Stimulated activated CD8-positive, alpha-beta memory T cell treated with anti-CD3 and anti-CD28 coated beads, Interleukin-12 subunit alpha, Interleukin-12 subunit beta, amount 100 ng/mL, for 4 hours (primary cell): ENCODE results near the gene PPP1R14B.

Source experiments
- DNase-seq: peaks from one replicate; pipeline ENCODE4 v3.0.0-alpha.2; 2020; ENCODE audit warnings: low read depth

PPP1R14B gene

GRCh38 chr11:64281957-64282770 is 35.4 kb upstream of the PPP1R14B start:
- no peak for DNase-seq

DNA sequence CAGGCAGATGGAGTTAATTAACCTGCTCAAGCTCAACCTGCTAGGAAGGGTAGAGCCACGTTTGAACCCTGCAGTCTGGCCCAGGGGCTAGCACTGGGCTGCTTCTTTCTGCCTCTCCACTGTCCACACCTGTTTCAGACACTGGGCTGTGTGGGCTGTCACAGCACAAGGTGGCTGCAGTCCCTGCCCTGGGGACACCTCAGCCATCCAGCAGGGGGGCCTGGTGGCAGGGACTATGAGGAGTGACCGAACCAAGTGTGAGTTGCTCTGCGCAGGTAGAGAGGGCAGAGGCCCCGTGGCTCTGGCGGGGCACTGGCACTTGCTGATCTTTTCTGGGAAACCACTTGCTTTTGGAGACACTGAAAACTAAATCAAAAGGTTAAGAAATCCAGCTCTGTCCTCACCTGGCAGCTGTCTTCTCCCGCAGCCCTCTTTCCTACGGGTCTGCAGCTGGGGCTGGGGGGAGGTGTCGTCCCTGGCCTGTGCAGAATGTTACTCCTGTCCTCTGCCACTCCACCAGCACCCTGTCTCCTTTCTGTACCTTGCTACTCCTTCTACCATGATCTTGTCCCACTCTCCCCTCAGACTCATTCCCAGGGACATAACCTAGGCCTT is 31.9 kb upstream of the PPP1R14B start:
- DNase-seq = no peak

GRCh38 chr11:64276653-64277431 is 30.1 kb upstream of the PPP1R14B start:
- DNase-seq = no peak

- DNase-seq = no peak
Measured at GRCh38 chr11:64275841-64276240, 29.1 kb upstream of the PPP1R14B start.

DNA sequence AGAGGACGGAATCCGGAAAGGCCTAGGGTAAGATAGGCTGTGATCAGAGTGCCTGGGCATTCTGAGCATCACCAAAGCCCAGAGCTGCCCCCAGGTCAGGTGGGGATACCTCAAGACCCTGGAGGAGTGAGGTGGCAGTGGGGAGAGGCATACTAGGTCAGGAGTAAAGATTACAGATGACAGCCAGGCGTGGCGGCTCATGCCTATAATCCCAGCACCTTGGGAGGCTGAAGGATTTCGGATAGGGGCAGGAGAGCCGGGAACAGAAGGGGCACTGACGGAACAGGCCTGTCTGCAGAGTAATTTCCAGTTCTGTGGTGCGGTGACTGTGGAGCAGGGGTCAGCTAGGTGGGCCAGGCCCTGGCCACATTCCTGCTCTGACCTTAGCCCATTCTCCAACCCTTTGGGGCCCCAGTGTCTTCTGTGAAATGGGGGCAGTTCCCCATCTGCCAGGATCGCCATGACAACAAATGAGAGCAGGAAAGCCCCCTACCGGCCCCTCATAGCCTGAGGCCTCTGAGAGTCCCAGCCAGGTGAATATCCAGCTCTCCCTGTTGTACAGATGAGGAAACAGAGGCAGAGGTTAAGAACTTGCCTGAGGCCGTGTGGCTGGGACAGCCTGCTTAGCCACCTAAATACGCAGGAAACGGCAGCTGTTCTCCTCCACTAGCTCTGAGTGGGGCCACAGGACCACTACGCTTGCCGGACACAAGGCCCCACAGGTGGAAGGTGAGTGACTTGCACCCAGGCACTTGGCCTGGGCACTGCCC is 28.5 kb upstream of the PPP1R14B start:
- DNase-seq = no peak

- DNase-seq = peak; percentile 97
Measured at GRCh38 chr11:64269540-64270220, 22.9 kb upstream of the PPP1R14B start.

- no peak for DNase-seq
Measured at GRCh38 chr11:64268893-64269539, 22.3 kb upstream of the PPP1R14B start.

- DNase-seq = no peak
Measured at GRCh38 chr11:64268025-64268892, 21.5 kb upstream of the PPP1R14B start.

GRCh38 chr11:64267207-64267945 is 20.6 kb upstream of the PPP1R14B start:
- DNase-seq = no peak

DNA sequence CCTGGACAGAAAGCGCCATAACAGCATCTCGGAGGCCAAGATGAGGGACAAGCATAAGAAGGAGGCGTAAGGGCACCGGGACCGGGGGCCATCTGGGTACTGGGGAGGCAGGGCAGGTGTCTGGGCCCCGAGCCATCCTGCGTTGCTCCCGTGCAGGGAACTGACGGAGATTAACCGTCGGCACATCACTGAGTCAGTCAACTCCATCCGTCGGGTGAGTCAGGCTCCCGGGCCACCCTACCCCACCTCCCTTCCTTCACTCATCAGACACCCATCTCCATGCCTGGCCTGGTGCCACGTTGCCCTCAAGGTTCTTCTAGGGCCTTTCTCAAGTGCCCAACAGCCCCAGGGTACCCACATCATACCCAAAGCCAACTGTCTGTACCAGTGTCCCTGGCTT is 19.6 kb upstream of the PPP1R14B start:
- no peak for DNase-seq

DNA sequence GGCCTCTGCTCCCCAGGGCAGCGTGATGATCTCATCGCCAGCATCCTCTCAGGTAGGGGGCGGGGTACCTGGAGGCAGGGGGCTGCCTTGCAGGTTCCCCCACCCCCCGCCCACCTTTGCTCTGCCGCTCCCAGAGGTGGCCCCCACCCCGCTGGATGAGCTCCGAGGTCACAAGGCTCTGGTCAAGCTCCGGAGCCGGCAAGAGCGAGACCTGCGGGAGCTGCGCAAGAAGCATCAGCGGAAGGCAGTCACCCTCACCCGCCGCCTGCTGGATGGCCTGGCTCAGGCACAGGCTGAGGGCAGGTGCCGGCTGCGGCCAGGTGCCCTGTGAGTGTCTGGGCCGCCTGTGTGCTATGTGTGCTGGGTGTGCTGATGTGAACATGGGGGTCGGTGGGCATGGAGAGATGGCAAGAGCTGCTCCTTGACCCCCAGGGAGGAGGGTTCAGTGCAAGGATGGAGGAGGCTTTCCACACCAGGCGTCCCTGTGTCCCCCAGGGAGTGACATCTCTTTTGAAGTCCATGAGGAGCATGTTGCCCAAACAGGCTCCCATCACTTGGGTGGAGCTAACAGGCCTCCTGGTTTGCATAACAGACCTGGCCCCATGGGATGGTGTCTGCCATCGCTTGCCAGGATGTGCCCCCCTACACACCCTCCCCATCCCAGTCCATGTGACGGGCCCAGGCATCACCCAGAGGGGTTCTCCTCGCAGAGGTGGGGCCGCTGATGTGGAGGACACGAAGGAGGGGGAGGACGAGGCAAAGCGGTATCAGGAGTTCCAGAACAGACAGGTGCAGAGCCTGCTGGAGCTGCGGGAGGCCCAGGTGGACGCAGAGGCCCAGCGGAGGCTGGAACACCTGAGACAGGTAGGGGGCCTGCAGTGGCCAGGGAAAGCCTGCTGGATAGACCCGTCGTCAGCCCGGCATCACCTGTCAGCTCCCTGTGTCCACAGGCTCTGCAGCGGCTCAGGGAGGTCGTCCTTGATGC is 18.7 kb upstream of the PPP1R14B start:
- no peak for DNase-seq

DNA sequence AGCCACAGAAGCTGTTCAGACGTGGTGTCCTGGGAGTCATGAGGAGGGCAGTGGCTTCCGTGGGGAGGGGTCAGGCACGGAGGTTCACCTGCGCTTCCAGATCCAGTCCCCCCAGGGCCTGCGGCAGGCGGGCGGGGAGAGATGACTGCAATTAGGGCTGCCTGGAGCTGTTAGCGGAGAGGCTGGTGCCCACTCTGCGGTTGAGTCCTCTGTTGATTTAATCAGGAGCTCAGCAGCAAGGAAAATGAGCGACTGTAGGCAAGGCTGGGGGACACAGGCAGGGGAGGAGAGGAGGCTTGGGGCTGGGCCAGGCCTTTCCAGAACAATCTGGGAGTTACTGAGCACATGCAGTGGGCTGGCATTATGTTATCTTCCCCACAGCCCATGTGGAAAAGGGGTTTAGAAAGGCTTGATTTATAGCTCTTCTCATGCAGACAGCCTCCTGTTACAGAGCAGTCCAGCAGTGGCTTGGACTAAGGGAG is 17.7 kb upstream of the PPP1R14B start:
- no peak for DNase-seq

DNA sequence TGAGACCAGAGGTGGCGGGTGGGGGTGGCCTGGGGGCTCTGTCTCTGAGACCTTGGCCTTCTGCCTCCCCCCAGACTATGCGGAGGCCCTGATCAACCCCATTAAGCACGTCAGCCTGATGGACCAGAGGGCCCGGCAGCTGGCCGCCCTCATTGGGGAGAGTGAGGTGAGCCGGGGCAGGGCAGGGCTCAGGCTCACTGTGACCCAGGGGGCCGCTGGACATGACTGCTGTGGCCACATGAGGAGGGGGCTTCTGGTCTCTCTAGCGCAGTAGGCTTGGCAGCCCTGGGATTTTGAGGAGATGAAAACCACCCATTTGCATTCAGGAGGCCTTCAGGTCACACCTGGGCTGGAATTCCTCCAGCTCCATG is 17.2 kb upstream of the PPP1R14B start:
- no peak for DNase-seq

- DNase-seq = no peak
Measured at GRCh38 chr11:64263021-64263946, 16.5 kb upstream of the PPP1R14B start.

- no peak for DNase-seq
Measured at GRCh38 chr11:64262271-64263002, 15.7 kb upstream of the PPP1R14B start.

GRCh38 chr11:64261556-64262080 is 14.9 kb upstream of the PPP1R14B start:
- no peak for DNase-seq
